Measurements from ENCODE around the gene DRAM2.

Gene DRAM2

DNA sequence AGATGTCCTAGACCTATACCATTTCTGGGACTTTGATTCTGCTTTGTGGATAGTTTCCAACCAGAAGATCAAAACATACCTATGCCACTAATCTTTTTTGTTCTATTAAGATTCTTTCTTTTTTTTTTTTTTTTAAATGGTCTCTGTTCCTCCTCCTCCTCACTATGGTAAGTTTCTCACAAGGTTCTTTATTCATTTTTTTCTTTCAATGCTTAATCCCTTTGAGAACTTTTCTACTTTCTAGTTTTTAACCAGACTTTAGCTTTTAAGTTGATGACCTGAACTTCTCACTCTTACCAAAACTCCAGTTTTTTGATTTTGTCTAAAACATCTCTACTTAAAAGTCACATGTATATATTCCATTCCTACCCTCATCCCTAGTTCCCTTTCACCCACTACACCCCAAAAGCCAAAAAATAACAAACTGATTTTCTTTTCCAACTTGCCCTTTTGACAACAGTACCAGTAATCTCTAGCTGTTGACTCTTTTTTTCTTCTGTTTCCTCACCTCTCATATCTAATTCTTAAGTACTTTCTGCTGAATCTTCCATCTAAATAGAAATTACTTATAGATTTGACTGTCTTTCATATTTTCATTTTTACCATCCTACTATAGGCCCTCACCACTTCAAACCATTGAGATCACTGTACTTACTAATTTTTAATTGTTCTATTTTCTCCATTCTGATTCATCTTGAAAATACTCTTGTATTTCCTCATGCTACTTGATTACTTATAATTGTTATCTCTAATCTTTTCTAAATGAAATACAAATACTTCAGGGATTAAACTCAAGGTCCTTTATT lies 6.3 kb upstream of the DRAM2 start:
- peaks cover 9% of the 10 kb centered on the region for H3K79me2 ChIP-seq
- no peaks in the 10 kb centered on the region for H3K36me3 ChIP-seq (ENCODE audit: control insufficient read depth, insufficient read depth, low read length)
- no peaks in the 10 kb centered on the region for H3K4me1 ChIP-seq
- no peaks in the 10 kb centered on the region for H3K9me3 ChIP-seq (ENCODE audit: control insufficient read depth, low read length)
- TF ChIP-seq, protein P1, sequence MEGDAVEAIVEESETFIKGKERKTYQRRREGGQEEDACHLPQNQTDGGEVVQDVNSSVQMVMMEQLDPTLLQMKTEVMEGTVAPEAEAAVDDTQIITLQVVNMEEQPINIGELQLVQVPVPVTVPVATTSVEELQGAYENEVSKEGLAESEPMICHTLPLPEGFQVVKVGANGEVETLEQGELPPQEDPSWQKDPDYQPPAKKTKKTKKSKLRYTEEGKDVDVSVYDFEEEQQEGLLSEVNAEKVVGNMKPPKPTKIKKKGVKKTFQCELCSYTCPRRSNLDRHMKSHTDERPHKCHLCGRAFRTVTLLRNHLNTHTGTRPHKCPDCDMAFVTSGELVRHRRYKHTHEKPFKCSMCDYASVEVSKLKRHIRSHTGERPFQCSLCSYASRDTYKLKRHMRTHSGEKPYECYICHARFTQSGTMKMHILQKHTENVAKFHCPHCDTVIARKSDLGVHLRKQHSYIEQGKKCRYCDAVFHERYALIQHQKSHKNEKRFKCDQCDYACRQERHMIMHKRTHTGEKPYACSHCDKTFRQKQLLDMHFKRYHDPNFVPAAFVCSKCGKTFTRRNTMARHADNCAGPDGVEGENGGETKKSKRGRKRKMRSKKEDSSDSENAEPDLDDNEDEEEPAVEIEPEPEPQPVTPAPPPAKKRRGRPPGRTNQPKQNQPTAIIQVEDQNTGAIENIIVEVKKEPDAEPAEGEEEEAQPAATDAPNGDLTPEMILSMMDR (IDR thresholded peaks at IDR 0.05) = no peak
- H2AFZ ChIP-seq = no peak overlapping the region
- no peak overlapping the region for H3K9ac ChIP-seq
- no peaks in the 10 kb centered on the region for H3K27me3 ChIP-seq (ENCODE audit: control insufficient read depth, insufficient read depth, low read length)
- H3K4me3 ChIP-seq (ENCODE audit: low read depth, low read length) = no peak overlapping the region
- no peak overlapping the region for H3K27ac ChIP-seq
- no peak overlapping the region for H3K4me2 ChIP-seq (ENCODE audit: low read length)

DNA sequence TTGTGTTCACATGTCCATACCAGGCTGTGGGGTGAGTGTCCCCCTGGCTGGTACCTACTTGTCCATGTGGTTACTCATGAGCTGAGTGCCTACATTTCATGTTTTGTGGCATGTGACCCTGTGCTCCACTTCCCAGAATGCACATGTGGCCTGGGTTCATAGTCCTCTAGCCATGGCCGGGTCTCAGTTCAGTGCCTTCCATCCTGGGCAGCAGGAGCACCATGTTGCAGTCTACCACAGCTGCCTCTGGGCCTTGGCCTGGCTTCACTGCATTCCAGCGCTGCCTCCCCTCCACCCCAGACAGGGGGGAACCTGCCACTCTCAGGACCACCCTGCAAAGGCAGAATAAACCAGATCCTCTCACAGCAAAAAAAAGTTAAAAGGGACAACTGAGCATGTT lies 5.6 kb upstream of the DRAM2 start:
- Histone ChIP-seq H2AFZ (no peak overlapping the region), H3K9me3 (ENCODE audit: control insufficient read depth, low read length) (no peaks in the 10 kb centered on the region), H3K4me3 (ENCODE audit: low read depth, low read length) (no peak overlapping the region), H3K9ac (no peak overlapping the region), H3K4me2 (ENCODE audit: low read length) (no peak overlapping the region), H3K79me2 (peaks cover 11% of the 10 kb centered on the region), H3K27me3 (ENCODE audit: control insufficient read depth, insufficient read depth, low read length) (no peaks in the 10 kb centered on the region), H3K36me3 (ENCODE audit: control insufficient read depth, insufficient read depth, low read length) (no peaks in the 10 kb centered on the region), H3K27ac (no peak overlapping the region), H3K4me1 (no peaks in the 10 kb centered on the region)
- TF ChIP-seq, protein P1 (IDR thresholded peaks at IDR 0.05) = no peak

DNA sequence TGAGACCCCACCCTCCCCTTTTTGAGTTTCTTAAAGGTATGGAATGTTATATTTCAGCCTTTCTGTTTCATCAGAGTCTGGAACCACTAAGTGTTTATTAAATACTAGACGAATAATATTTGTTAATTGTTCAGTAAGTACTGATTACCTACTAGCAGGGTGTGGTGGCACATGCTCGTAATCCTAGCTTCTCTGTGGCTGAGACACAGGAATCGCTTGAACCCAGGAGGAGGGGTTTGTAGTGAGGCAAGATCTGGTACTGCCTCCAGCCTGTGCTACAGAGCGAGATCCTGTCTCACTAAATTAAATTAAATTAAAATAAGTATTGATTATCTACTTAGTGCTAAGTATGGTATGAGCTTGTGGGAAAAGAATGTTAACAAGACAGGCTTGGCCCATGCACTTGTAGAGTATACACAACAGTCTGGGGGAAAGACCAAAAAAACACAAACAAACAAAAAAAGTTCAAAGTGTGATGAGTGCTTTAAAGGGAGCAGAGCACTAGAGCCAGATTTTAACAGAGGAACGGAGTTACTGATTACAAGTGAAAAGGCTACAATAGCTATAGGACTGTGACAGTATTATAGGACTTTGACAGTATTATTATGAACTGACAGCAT lies 2.6 kb upstream of the DRAM2 start:
- H3K4me2 ChIP-seq (ENCODE audit: low read length) = no peak overlapping the region
- H3K79me2 ChIP-seq = peaks cover 11% of the 10 kb centered on the region
- H3K4me3 ChIP-seq (ENCODE audit: low read depth, low read length) = no peak overlapping the region
- H3K9me3 ChIP-seq (ENCODE audit: control insufficient read depth, low read length) = no peaks in the 10 kb centered on the region
- no peaks in the 10 kb centered on the region for H3K36me3 ChIP-seq (ENCODE audit: control insufficient read depth, insufficient read depth, low read length)
- no peak overlapping the region for H3K27ac ChIP-seq
- TF ChIP-seq, protein P1 (IDR thresholded peaks at IDR 0.05) = no peak
- H3K9ac ChIP-seq = no peak overlapping the region
- H3K4me1 ChIP-seq = no peaks in the 10 kb centered on the region
- H3K27me3 ChIP-seq (ENCODE audit: control insufficient read depth, insufficient read depth, low read length) = no peaks in the 10 kb centered on the region
- H2AFZ ChIP-seq = no peak overlapping the region

DNA sequence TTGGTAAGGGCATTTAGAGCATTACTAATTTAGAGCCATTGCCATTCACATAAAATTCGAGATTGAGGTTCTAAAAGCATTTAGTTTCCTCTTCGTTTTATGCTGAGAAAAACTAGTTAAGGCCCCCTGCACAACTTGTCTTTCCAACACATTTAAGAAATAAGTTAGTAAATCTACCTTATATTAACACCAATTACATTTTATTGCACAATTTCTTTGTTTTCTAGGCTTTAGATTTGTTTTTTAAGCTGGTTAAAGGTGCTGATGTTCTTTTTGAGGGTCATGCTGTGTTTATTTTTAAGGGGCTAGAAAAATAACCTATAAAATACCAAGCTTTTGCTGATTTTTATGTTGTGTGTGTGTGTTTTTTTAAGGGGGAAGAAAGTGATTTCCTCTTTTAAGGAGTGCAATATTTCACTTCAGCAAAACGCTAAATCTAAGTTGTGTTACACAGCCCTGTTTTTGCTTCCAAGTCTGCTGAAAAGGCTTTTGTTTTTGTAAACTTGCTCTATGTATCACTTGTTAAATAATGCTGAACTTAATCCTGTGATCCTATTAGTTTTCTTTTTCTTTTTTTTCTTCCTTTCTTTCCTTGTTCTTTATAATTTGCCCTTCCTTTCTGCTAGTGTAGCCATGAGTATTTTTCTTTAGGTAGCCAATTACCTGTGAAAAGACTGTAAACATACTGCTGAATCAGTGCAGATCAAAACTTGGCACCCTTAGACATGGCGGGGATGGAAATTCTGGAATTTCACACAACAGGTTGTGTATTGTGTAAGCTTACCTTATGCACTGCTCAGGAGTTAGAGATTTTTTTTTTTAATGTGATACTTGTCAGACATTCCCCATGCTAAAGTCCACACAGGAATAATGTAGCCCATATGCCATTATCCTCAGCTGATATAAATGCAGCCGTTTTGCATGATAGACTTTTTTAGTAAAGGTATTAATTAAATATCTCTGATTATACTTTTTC lies 1.6 kb upstream of the DRAM2 start:
- H3K4me2 ChIP-seq (ENCODE audit: low read length) = peak overlapping the region; percentile 55
- no peak overlapping the region for H3K27ac ChIP-seq
- no peaks in the 10 kb centered on the region for H3K9me3 ChIP-seq (ENCODE audit: control insufficient read depth, low read length)
- TF ChIP-seq, protein P1 (IDR thresholded peaks at IDR 0.05) = no peak
- no peaks in the 10 kb centered on the region for H3K4me1 ChIP-seq
- H3K36me3 ChIP-seq (ENCODE audit: control insufficient read depth, insufficient read depth, low read length) = no peaks in the 10 kb centered on the region
- peaks cover 11% of the 10 kb centered on the region for H3K79me2 ChIP-seq
- H3K4me3 ChIP-seq (ENCODE audit: low read depth, low read length) = peak overlapping the region; percentile 72
- no peaks in the 10 kb centered on the region for H3K27me3 ChIP-seq (ENCODE audit: control insufficient read depth, insufficient read depth, low read length)
- H2AFZ ChIP-seq = no peak overlapping the region
- H3K9ac ChIP-seq = no peak overlapping the region

All from parathyroid adenoma (tissue), 2 donors.